H1 (cell line): Measurements from ENCODE around the gene RTTN. TPM values are rescaled to one million over a fixed set of nuclear protein-coding genes. Genes with fewer than 3 reads are reported as not detected.
A peak's percentile ranks its signal among the peaks of the same experiment; 100 is the strongest.
"Not testable (repeated sequence)": the region's sequence is repeated elsewhere in the genome, so short reads cannot be mapped to it uniquely, and the experiment has no call there.

Experiments used
- CTCF ChIA-PET: fragments of 300-600 bp; sonication (Branson Sonifier 250); formaldehyde crosslinking; loops from one replicate; lab custom pipeline; 2021; ENCODE audit not compliant: partially characterized antibody; lab: Charles Lee
- POLR2A ChIA-PET: fragments of 300-600 bp; sonication (Branson Sonifier 250); formaldehyde crosslinking; loops from one replicate; lab custom pipeline; 2021; ENCODE audit warnings: inconsistent platforms; ENCODE audit not compliant: partially characterized antibody; lab: Charles Lee
- DNase-seq, 2 experiments: peaks; one replicate each; pipeline versions ENCODE4 v3.0.0 to v3.0.0-alpha.2; 2010 to 2022; ENCODE audit warnings: low spot score in 2 of 2, low read depth in 1 of 2, mixed read lengths in 1 of 2
- FAIRE-seq: peaks from 2 replicates; lab custom pipeline; 2011; peaks lifted over from hg19 to GRCh38; lab: Jason Lieb, UNC
- H2AFZ ChIP-seq: 2 replicates; pipeline ENCODE4 v1.8.1; 2012; ENCODE audit warnings: low read length, inconsistent platforms
- H2AK5ac ChIP-seq: 2 replicates; pipeline ENCODE4 v1.6.1; 2013; ENCODE audit warnings: low read depth, low read length
- H2BK120ac ChIP-seq: replicated peaks from 2 replicates; pipeline ENCODE3; 2013; ENCODE audit warnings: low read depth, low read length, inconsistent platforms
- H2BK12ac ChIP-seq: 2 replicates; pipeline ENCODE4 v1.6.1; 2013; ENCODE audit warnings: low read depth, low read length
- H2BK15ac ChIP-seq: 2 replicates; pipeline ENCODE4 v1.6.1; 2013; ENCODE audit warnings: low read length
- H2BK20ac ChIP-seq: 2 replicates; pipeline ENCODE4 v1.6.1; 2013; ENCODE audit warnings: low read length
- H2BK5ac ChIP-seq: 2 replicates; pipeline ENCODE4 v1.6.1; 2013; ENCODE audit warnings: low read depth, low read length
- H3K14ac ChIP-seq: 2 replicates; pipeline ENCODE4 v1.6.1; 2013; ENCODE audit warnings: inconsistent platforms; ENCODE audit not compliant: insufficient read length
- H3K18ac ChIP-seq: 2 replicates; pipeline ENCODE4 v1.6.1; 2013; ENCODE audit warnings: low read length; ENCODE audit errors: extremely low read depth
- H3K23ac ChIP-seq: 2 replicates; pipeline ENCODE4 v1.6.1; 2013; ENCODE audit warnings: inconsistent platforms; ENCODE audit not compliant: insufficient read length
- H3K23me2 ChIP-seq: 2 replicates; pipeline ENCODE4 v1.6.1; 2013; ENCODE audit warnings: low read depth, low read length
- H3K27ac ChIP-seq: 2 replicates; pipeline ENCODE4 v1.6.1; 2011; ENCODE audit warnings: low read depth, low read length, inconsistent platforms
- H3K27me3 ChIP-seq, 4 experiments: replicated peaks in 1 of 4; 1 replicate in 1 of 4; 2 replicates in 3 of 4; pipeline versions ENCODE4 v1.6.1 to v1.8.1; 2011 to 2013; ENCODE audit warnings: low read length in 3 of 4, mild to moderate bottlenecking in 3 of 4, inconsistent platforms in 2 of 4, mixed read lengths in 2 of 4, moderate library complexity in 1 of 4; ENCODE audit not compliant: control insufficient read depth in 3 of 4, insufficient read depth in 3 of 4; ENCODE audit errors: extremely low read depth in 1 of 4
- H3K36me3 ChIP-seq, 4 experiments: 2 replicates each; pipeline versions ENCODE4 v1.6.1 to v1.8.1; 2011 to 2013; ENCODE audit warnings: mild to moderate bottlenecking in 4 of 4, low read length in 3 of 4, moderate library complexity in 2 of 4, control low read depth in 1 of 4, inconsistent platforms in 1 of 4; ENCODE audit not compliant: insufficient read depth in 4 of 4, control insufficient read depth in 2 of 4
- H3K4ac ChIP-seq: replicated peaks from 2 replicates; pipeline ENCODE3; 2013; ENCODE audit warnings: low read length, low read depth, mixed read lengths, inconsistent platforms; ENCODE audit not compliant: insufficient read length
- H3K4me1 ChIP-seq, 4 experiments: replicated peaks in 1 of 4; 1 replicate in 1 of 4; 2 replicates in 3 of 4; pipeline versions ENCODE4 v1.6.1 to v1.8.1; 2011 to 2013; ENCODE audit warnings: low read length in 3 of 4, inconsistent platforms in 2 of 4, mixed read lengths in 1 of 4; ENCODE audit not compliant: insufficient read depth in 4 of 4, control insufficient read depth in 3 of 4
- H3K4me2 ChIP-seq, 2 experiments: 2 replicates each; pipeline versions ENCODE4 v1.6.1 to v1.8.1; 2011 to 2013; ENCODE audit warnings: low read depth in 2 of 2, low read length in 2 of 2, control low read depth in 1 of 2, inconsistent platforms in 1 of 2, mild to moderate bottlenecking in 1 of 2; ENCODE audit not compliant: insufficient read depth in 1 of 2
- H3K4me3 ChIP-seq, 4 experiments: fragments of 200-600, 300-600 bp in 1 of 4; sonication (generic), shearing (Covaris generic), sonication (Bioruptor Twin) in 1 of 4; 2 replicates each; pipeline versions ENCODE4 v1.5.1 to v1.8.1; 2011 to 2016; ENCODE audit warnings: low read length in 4 of 4, low read depth in 3 of 4, control low read depth in 2 of 4, inconsistent platforms in 2 of 4, mild to moderate bottlenecking in 2 of 4, mixed read lengths in 1 of 4, moderate library complexity in 1 of 4; ENCODE audit not compliant: insufficient read depth in 2 of 4; ENCODE audit errors: extremely low read depth in 1 of 4
- H3K56ac ChIP-seq: replicated peaks from 2 replicates; pipeline ENCODE3; 2013; ENCODE audit warnings: low read depth, mild to moderate bottlenecking, mixed read lengths, low read length, inconsistent platforms; ENCODE audit not compliant: insufficient read length
- H3K79me1 ChIP-seq: 2 replicates; pipeline ENCODE4 v1.6.1; 2013; ENCODE audit warnings: low read depth, low read length, control low read depth
- H3K79me2 ChIP-seq, 2 experiments: 2 replicates each; pipeline versions ENCODE4 v1.6.1 to v1.8.1; 2012 to 2013; ENCODE audit warnings: low read length in 2 of 2, mild to moderate bottlenecking in 2 of 2, inconsistent platforms in 1 of 2; ENCODE audit not compliant: insufficient read depth in 2 of 2, control insufficient read depth in 1 of 2
- H3K9ac ChIP-seq, 4 experiments: replicated peaks in 1 of 4; 1 replicate in 1 of 4; 2 replicates in 3 of 4; pipeline versions ENCODE4 v1.6.1 to v1.8.1; 2011 to 2013; ENCODE audit warnings: low read depth in 3 of 4, low read length in 3 of 4, control low read depth in 2 of 4, mild to moderate bottlenecking in 2 of 4, moderate library complexity in 2 of 4, inconsistent platforms in 1 of 4; ENCODE audit errors: extremely low read depth in 1 of 4
- H3K9me3 ChIP-seq, 2 experiments: 2 replicates each; pipeline versions ENCODE4 v1.6.1 to v1.8.1; 2012 to 2013; ENCODE audit warnings: mild to moderate bottlenecking in 2 of 2, moderate library complexity in 2 of 2, control low read depth in 1 of 2, inconsistent platforms in 1 of 2, low read depth in 1 of 2, low read length in 1 of 2, mixed read lengths in 1 of 2; ENCODE audit not compliant: insufficient read depth in 2 of 2
- H4K20me1 ChIP-seq, 2 experiments: replicated peaks in 1 of 2; 2 replicates each; pipeline versions ENCODE3 to v1.8.1; 2011 to 2013; ENCODE audit warnings: inconsistent platforms in 2 of 2, low read length in 2 of 2, mild to moderate bottlenecking in 1 of 2; ENCODE audit not compliant: insufficient read depth in 2 of 2, control insufficient read depth in 1 of 2
- H4K5ac ChIP-seq: 2 replicates; pipeline ENCODE4 v1.6.1; 2013; ENCODE audit warnings: low read length, low read depth, mixed read lengths, inconsistent platforms; ENCODE audit not compliant: insufficient read length
- H4K8ac ChIP-seq: 2 replicates; pipeline ENCODE4 v1.8.0; 2013; ENCODE audit warnings: mild to moderate bottlenecking, moderate library complexity, low read length, inconsistent platforms; ENCODE audit not compliant: insufficient read depth; ENCODE audit errors: extremely low read depth
- H4K91ac ChIP-seq: replicated peaks from 2 replicates; pipeline ENCODE3; 2013; ENCODE audit warnings: low read length, mixed read lengths, inconsistent platforms; ENCODE audit not compliant: insufficient read length
- WGBS, 2 experiments: shearing (Covaris generic) in 1 of 2; methylation state at CpG; one replicate each; pipeline versions ENCODE4 v1.1.6 to v1.1.7; 2013 to 2015; ENCODE audit warnings: low lambda C conversion rate in 2 of 2, mixed read lengths in 2 of 2, inconsistent platforms in 1 of 2, low coverage in 1 of 2, missing lambda C conversion rate in 1 of 2; ENCODE audit not compliant: insufficient replicate concordance in 2 of 2, insufficient coverage in 1 of 2, insufficient read length in 1 of 2; ENCODE audit errors: extremely low coverage in 1 of 2, missing lambda C conversion rate in 1 of 2; 5-methylcytosine and 5-hydroxymethylcytosine counted together
- polyA plus RNA-seq, 7 experiments: library from polyadenylated mRNA; depleted of rRNA in 3 of 7; stranded (reverse) in 5 of 7; unstranded in 2 of 7; fragments of >200 nt in 5 of 7; fragments of 200-250 nt in 2 of 7; gene quantifications; 1 replicate in 5 of 7; 2 replicates in 1 of 7; 4 replicates in 1 of 7; pipeline versions ENCODE4 v1.2.1 to v1.2.3, GENCODE V29; 2011 to 2013; ENCODE audit warnings: missing spikeins in 2 of 7, mixed read lengths in 2 of 7
- total RNA-seq: library from RNA; stranded (reverse); fragmentation: NEBNext Ultra II Directional; extraction: Animal tissue kit (Norgen Biotek cat#: 25700); gene quantifications from 2 replicates; pipeline ENCODE4 v1.2.1, GENCODE V29; 2021

Gene RTTN
- total and polyA plus RNA-seq, 2 of the 8 experiments (the other 6 are each of a cell fraction or from before 2014, with no cell fraction given) = 9.1 to 21.4 TPM

DNA sequence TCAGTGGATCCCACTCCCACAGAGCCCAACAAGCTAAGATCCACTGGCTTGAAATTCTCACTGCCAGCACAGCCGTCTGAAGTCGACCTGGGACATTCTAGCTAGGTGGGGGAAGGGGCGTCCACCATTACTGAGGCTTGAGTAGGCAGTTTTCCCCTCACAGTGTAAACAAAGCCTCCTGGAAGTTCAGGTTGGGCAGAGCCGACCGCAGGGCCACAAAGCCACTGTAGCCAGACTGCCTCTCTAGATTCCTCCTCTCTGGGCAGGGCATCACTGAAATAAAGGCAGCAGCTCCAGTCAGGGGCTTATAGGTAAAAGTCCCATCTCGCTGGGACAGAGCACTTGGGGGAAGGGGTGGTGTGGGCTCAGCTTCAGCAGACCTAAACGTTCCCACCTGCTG lies 31.4 kb upstream of the RTTN start:
- H4K5ac ChIP-seq, H3K79me2 ChIP-seq, POLR2A ChIA-PET, H3K4me2 ChIP-seq, DNase-seq, H3K36me3 ChIP-seq, H2BK20ac ChIP-seq, H3K4ac ChIP-seq, H2BK12ac ChIP-seq, H3K9me3 ChIP-seq, H3K9ac ChIP-seq, H3K56ac ChIP-seq, H3K79me1 ChIP-seq, H3K14ac ChIP-seq, H3K23ac ChIP-seq, H3K18ac ChIP-seq, H2BK120ac ChIP-seq, H2AK5ac ChIP-seq, H4K91ac ChIP-seq, H3K23me2 ChIP-seq, H3K27ac ChIP-seq, H3K27me3 ChIP-seq, H3K4me3 ChIP-seq, H3K4me1 ChIP-seq, H2BK5ac ChIP-seq, FAIRE-seq, H4K20me1 ChIP-seq, H2BK15ac ChIP-seq: not testable (repeated sequence)
- peak overlapping the region; percentile 14; the same call in 1 of the 2 replicates for H4K8ac ChIP-seq
- WGBS, 2 experiments = 83% methylated on average over 7 of the region's 7 CpGs; no CpG with 5 or more reads in 1 of the 2 experiments
- CTCF ChIA-PET = interaction anchor here (1.5 to 1.8 kb wide), 2 partner anchors 129 to 255 kb away, joined by 3 to 4 read pairs; no protein-coding TSS in a partner anchor
- H2AFZ ChIP-seq = peak overlapping the region; percentile 44; the same call in 1 of the 2 replicates
